Transverse colon (tissue), 4 donors: ENCODE measurements around the gene GPR171. TPM values are rescaled to one million over a fixed set of nuclear protein-coding genes. Genes with fewer than 3 reads are reported as not detected.

Source experiments
- DNase-seq: peaks from one replicate; pipeline ENCODE4 v3.0.0-alpha.2; 2019
- H3K27ac ChIP-seq, 4 donors: fragments of 200-600 bp; sonication (generic); 2 replicates each; pipeline ENCODE4 v1.5.1; 2016 to 2018; ENCODE audit warnings: inconsistent platforms in 4 of 4
- H3K27me3 ChIP-seq: fragments of 200-600 bp; sonication (generic); 2 replicates; pipeline ENCODE4 v1.5.1; 2017; ENCODE audit warnings: inconsistent platforms
- H3K36me3 ChIP-seq, 4 donors: fragments of 200-600 bp; sonication (generic); 2 replicates each; pipeline ENCODE4 v1.5.1; 2017 to 2019; ENCODE audit warnings: inconsistent platforms in 4 of 4
- H3K4me1 ChIP-seq, 4 donors: fragments of 200-600 bp; sonication (generic); 2 replicates each; pipeline ENCODE4 v1.5.1; 2017 to 2020; ENCODE audit warnings: inconsistent platforms in 4 of 4
- H3K4me3 ChIP-seq, 4 donors: fragments of 200-600 bp; sonication (generic); 1 replicate in 1 of 4; 2 replicates in 3 of 4; pipeline versions ENCODE4 v1.5.1 to v1.6.1; 2017 to 2019; ENCODE audit warnings: inconsistent platforms in 4 of 4
- H3K9me3 ChIP-seq, 2 donors: fragments of 200-600 bp; sonication (generic); 2 replicates each; pipeline ENCODE4 v1.5.1; 2017 to 2019; ENCODE audit warnings: inconsistent platforms in 2 of 2
- EP300 ChIP-seq: sonication (generic); formaldehyde crosslinking; IDR thresholded peaks from one replicate; pipeline ENCODE4 v1.6.1; 2017; ENCODE audit warnings: antibody characterized with exemption, low read depth
- POLR2A ChIP-seq: fragments of 450-650 bp; IDR thresholded peaks from one replicate; pipeline ENCODE4 v1.6.1; 2016; ENCODE audit warnings: antibody characterized with exemption, mild to moderate bottlenecking, moderate library complexity
- POLR2AphosphoS5 ChIP-seq, 3 donors: sonication (generic); formaldehyde crosslinking; IDR thresholded peaks; one replicate each; pipeline ENCODE4 v1.6.1; 2016; ENCODE audit warnings: antibody characterized with exemption in 3 of 3
- WGBS, 2 donors: methylation state at CpG; one replicate each; pipeline ENCODE4 v1.1.5; 2018; ENCODE audit warnings: low coverage in 1 of 2; 5-methylcytosine and 5-hydroxymethylcytosine counted together
- in situ Hi-C, 4 donors: fragments of 200-750 bp; cut with MboI; loops; one replicate each; pipeline versions ENCODE4 v1.15.0 to v1.15.1; 2017; ENCODE audit warnings: low sequenced_read_pairs in 3 of 4, low pct_ligation_motif_present in 1 of 4, low pct_unique_long_range_greater_than_20kb in 1 of 4
- intact Hi-C: fragments of 100-400 bp; cut with DNase I; formaldehyde crosslinking; loops from one replicate; pipeline ENCODE4 v1.15.1; 2023; ENCODE audit warnings: low total_unique reads
- total RNA-seq, 4 donors: library from RNA; depleted of rRNA; stranded (reverse); fragments of >200 nt; gene quantifications; one replicate each; pipeline ENCODE4 v1.1.0, GENCODE V29; 2016
- TF ChIP-seq, protein P1 (sequence below), 5 experiments: fragments of 200-600 bp in 3 of 5; fragments of 450-650 bp in 2 of 5; sonication (generic) in 3 of 5; IDR thresholded peaks; 1 replicate in 2 of 5; 2 replicates in 3 of 5; pipeline ENCODE4 v1.5.1; 2016 to 2017; ENCODE audit warnings: antibody characterized with exemption in 5 of 5, inconsistent platforms in 3 of 5, mild to moderate bottlenecking in 2 of 5, moderate library complexity in 1 of 5

The GPR171 gene
- total RNA-seq, 4 donors from 2014 or later = 3.8 to 6.8 TPM; not detected in 2

- Histone ChIP-seq H3K36me3 (no peaks in the 10 kb centered on the region), H3K27me3 (no peaks in the 10 kb centered on the region), H3K9me3 (no peaks in the 10 kb centered on the region), H3K4me1 (peaks cover 0 to 39% (median 6%) of the 10 kb centered on the region in 4 donors), H3K27ac (peak overlapping the region; percentile 23 to 56 (median 45)), H3K4me3 (no peak overlapping the region)
- in situ Hi-C loops (loop anchor here in 3 of 4 donors (5.0 to 10.0 kb wide), 3 partner anchors 49 to 63 kb away; partner anchors contain the start of gene P2RY14 (in 1 of the 3)), intact Hi-C loops (loop anchor here (2.0 to 5.0 kb wide), 2 partner anchors 55 to 99 kb away; partner anchors contain the start of gene P2RY13)
- TF ChIP-seq POLR2A (no peak), EP300 (no peak)
- TF ChIP-seq, protein P1, sequence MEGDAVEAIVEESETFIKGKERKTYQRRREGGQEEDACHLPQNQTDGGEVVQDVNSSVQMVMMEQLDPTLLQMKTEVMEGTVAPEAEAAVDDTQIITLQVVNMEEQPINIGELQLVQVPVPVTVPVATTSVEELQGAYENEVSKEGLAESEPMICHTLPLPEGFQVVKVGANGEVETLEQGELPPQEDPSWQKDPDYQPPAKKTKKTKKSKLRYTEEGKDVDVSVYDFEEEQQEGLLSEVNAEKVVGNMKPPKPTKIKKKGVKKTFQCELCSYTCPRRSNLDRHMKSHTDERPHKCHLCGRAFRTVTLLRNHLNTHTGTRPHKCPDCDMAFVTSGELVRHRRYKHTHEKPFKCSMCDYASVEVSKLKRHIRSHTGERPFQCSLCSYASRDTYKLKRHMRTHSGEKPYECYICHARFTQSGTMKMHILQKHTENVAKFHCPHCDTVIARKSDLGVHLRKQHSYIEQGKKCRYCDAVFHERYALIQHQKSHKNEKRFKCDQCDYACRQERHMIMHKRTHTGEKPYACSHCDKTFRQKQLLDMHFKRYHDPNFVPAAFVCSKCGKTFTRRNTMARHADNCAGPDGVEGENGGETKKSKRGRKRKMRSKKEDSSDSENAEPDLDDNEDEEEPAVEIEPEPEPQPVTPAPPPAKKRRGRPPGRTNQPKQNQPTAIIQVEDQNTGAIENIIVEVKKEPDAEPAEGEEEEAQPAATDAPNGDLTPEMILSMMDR (IDR thresholded peaks at IDR 0.05) = peak; percentile 85 to 93 (median 92)
- peak; percentile 79 for DNase-seq
- WGBS, 2 donors = 35 to 39% methylated on average over 5 to 9 of the region's 9 CpGs
Measured at GRCh38 chr3:151227807-151228665, 25.0 kb upstream of the GPR171 start.

DNA sequence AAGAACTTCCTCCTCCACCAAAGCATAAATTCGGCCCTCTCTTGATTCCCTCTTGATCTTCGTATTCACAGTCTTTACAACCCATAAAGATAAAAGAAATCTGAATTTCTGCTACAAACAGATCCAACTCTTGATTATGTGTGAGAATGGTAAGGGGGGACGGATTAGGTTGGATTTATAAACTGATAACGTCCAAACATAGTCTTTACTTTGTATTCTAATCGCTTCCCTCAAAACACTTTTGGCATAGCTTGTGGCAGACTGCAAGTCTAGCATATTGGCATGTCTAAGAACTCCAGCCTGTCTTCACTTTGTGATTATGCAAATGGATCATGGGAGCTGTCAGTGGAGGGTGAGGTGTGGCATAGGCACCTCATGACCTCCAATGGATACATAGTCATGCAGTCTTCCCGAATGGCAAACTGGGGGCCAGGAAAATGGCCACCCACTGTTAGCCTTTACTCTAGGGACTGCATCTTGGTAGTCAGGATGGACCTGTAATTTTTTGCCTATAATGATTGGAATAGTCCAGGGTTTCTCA is 24.3 kb upstream of the GPR171 start:
- intact Hi-C loops (loop anchor here (2.0 to 5.0 kb wide), 2 partner anchors 55 to 100 kb away; partner anchors contain the start of gene P2RY13), in situ Hi-C loops (loop anchor here in 3 of 4 donors (5.0 to 10.0 kb wide), 3 partner anchors 50 to 63 kb away; partner anchors contain the start of gene P2RY14 (in 1 of the 3))
- no peaks in the 10 kb centered on the region for H3K27me3 ChIP-seq
- no peaks in the 10 kb centered on the region for H3K9me3 ChIP-seq
- no peaks in the 10 kb centered on the region for H3K36me3 ChIP-seq
- H3K4me3 ChIP-seq = no peak overlapping the region
- peaks cover 0 to 39% (median 6%) of the 10 kb centered on the region in 4 donors for H3K4me1 ChIP-seq
- DNase-seq = no peak
- no peak for TF ChIP-seq POLR2A
- TF ChIP-seq, protein P1 (IDR thresholded peaks at IDR 0.05) = no peak
- no peak for TF ChIP-seq EP300
- TF ChIP-seq POLR2AphosphoS5 (IDR thresholded peaks at IDR 0.05) = no peak
- peak overlapping the region in 2 of 4 donors; percentile 11 to 56 for H3K27ac ChIP-seq
- 81 to 83% methylated on average over 5 to 6 of the region's 6 CpGs for WGBS, 2 donors

- intact Hi-C loops (loop anchor here (2.0 to 5.0 kb wide), 2 partner anchors 56 to 100 kb away; partner anchors contain the start of gene P2RY13), in situ Hi-C loops (loop anchor here in 3 of 4 donors (5.0 to 10.0 kb wide), 3 partner anchors 50 to 62 kb away; partner anchors contain the start of gene P2RY14 (in 1 of the 3))
- Histone ChIP-seq H3K27ac (peak overlapping the region in 1 of 4 donors; percentile 56), H3K4me3 (no peak overlapping the region), H3K36me3 (no peaks in the 10 kb centered on the region), H3K27me3 (no peaks in the 10 kb centered on the region), H3K9me3 (no peaks in the 10 kb centered on the region), H3K4me1 (peaks cover 0 to 39% (median 6%) of the 10 kb centered on the region in 4 donors)
- DNase-seq = no peak
- TF ChIP-seq EP300 (no peak), POLR2AphosphoS5 (IDR thresholded peaks at IDR 0.05) (no peak), POLR2A (no peak)
- TF ChIP-seq, protein P1 (IDR thresholded peaks at IDR 0.05) = no peak
- 91 to 95% methylated on average over 3 to 5 of the region's 5 CpGs for WGBS, 2 donors
Measured at GRCh38 chr3:151226825-151227224, 23.8 kb upstream of the GPR171 start.
